ENCODE measurements around the gene GNPTG.

- no peak for TF ChIP-seq CTCF (conservative IDR thresholded peaks at IDR 0.05; ENCODE audit: low read depth, low read length)
- no peak for TF ChIP-seq EZH2 (IDR thresholded peaks at IDR 0.05; ENCODE audit: borderline replicate concordance, low read depth, low read length, poor library complexity, severe bottlenecking)
These were observed 42.7 kb downstream of the GNPTG start for GRCh38 chr16:1394367-1394951.
